NCI-H460 (cell line): ENCODE measurements around the gene DDIT3. TPM values are rescaled to one million over a fixed set of nuclear protein-coding genes. Genes with fewer than 3 reads are reported as not detected.
A peak's percentile ranks its signal among the peaks of the same experiment; 100 is the strongest.
"Not testable (repeated sequence)": the region's sequence is repeated elsewhere in the genome, so short reads cannot be mapped to it uniquely, and the experiment has no call there.

Source experiments
- DNase-seq: peaks from one replicate; pipeline ENCODE4 v3.0.0-alpha.2; 2016; ENCODE audit warnings: low read depth; ENCODE audit errors: extremely low read depth
- polyA plus RNA-seq: library from polyadenylated mRNA; depleted of rRNA; stranded (reverse); fragments of >200 nt; gene quantifications from 2 replicates; pipeline ENCODE4 v1.2.3, GENCODE V29; 2014; cell fraction: nucleus; rRNA removed
- total RNA-seq: library from RNA; depleted of rRNA; stranded (reverse); fragments of >200 nt; shearing (Covaris generic); gene quantifications from 2 replicates; pipeline ENCODE4 v1.2.3, GENCODE V29; 2014; rRNA removed

The DDIT3 gene, protein sequence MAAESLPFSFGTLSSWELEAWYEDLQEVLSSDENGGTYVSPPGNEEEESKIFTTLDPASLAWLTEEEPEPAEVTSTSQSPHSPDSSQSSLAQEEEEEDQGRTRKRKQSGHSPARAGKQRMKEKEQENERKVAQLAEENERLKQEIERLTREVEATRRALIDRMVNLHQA
- 194 and 202 TPM in 2 replicates for total RNA-seq
- 94.1 and 121 TPM in 2 replicates for polyA plus RNA-seq

DNA sequence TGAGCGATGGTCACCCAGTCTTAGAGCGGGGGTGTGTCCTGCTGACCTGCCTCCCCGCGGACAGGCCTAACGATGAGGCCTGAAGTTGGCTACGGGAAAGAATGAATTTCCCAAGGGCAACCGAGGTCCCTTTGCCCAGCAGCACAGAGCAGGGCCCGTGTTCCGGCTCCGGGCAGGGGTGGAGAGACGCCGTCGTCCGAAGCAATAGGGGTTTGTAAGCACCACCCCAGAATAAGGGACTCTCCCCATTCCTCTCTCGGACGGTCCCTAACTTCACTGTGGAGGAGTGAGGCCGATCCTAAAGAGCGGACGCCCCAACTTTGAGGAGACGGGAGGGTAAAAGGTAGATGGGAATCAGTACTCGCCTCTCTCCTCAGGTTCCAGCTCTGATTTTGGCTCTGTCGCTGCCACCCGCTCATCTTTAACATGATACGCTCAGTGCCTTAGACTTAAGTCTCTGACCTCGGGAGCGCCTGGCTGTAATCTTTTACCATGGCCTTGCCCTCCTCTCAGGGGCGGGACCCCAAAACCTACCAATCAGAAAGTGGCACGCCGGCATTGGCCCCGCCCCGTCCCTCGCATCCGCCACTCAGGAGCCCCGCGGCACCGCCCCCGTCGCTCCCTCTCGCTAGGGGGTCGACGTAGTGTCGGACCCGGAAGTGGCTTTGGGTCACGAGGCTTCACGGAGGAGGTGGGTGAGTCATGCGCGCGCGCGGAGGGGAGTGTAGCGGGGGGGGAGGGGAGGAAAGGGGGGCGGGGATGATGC lies at the start of gene DDIT3:
Gene DDIT3, minus strand, starts transcription at position 462 of the 766 bp plus-strand sequence. CDS start 3,108 bp downstream, outside the sequence.
- DNase-seq: peak; percentile 99

DNA sequence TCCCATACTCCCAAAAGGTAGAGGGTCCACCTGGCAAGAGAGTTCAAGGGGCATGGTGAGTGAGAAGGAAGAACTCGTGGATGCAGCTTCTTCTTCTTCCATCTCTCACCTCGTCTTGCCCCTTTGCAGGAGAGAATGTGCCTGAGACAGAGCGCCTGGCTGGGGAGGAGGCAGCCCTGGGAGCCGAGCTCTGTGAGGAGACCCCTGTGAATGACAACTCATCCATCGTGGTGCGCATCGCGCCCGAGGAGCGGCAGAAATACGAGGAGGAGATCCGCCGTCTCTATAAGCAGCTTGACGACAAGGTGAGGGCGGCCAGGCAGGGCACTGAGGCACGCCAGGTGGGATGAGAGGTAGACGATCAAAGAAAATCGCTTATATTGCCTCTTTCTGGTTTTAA lies 49.5 kb upstream of the DDIT3 start:
- no peak for DNase-seq

- DNase-seq: no peak
Measured at GRCh38 chr12:57568838-57569237, 48.5 kb upstream of the DDIT3 start.

GRCh38 chr12:57564178-57564740 lies 43.9 kb upstream of the DDIT3 start:
- DNase-seq: no peak

GRCh38 chr12:57563358-57563757 lies 43.0 kb upstream of the DDIT3 start:
- DNase-seq: no peak

DNA sequence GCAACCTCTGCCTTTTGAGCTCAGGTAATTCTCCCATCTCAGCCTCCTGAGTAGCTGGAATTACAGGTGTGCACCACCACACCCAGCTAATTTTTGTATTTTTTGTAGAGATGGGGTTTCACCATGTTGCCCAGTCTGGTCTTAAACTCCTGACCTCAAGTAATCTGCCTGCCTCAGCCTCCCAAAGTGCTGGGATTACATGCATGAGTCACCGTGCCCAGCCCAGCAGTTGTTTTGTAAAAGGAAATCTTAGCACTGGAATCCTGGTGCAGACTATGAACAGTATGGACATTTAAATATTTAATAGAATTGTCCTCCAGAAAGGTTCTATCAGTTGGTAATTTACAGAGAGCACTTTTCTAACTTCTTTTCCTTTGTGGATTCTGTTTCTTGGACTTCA lies 40.8 kb upstream of the DDIT3 start:
- DNase-seq: not testable (repeated sequence)

DNA sequence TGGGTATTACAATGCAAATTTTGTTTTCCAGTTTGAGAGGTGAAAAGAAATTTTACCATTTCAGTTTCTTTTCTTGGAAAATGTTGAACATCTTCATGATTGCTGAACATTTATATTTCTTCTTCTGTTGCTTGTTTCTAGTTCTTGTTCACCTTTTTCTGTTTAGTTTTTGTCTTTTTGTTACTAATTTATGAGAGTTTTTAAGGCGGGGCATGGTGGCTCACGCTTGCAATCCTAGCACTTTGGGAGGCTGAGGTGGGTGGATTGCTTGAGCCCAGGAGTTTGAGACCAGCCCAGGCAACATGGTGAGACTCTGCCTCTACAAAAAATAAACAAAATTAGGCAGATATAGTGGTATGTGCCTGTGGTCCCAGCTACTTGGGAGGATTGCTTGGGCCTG lies 40.2 kb upstream of the DDIT3 start:
- DNase-seq: no peak

GRCh38 chr12:57558864-57559263 lies 38.5 kb upstream of the DDIT3 start:
- no peak for DNase-seq

DNA sequence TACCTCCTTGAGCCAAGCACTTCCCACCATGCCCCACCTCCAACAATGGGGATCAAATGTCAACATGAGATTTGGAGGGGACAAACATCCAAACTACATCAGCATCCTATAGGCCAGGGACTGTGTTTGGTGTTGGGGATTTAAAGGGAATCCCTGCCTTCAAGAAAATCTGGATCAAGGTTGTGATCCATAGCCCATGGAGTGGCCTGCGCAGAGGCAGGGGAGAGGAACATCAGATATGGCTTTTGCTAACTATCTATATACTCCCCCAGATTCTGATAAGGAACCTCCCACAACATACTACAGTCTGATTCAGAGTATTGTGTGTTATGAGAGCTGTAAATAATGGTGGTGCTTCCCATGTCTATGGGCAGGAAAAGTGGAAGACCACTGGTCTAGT lies 34.6 kb upstream of the DDIT3 start:
- no peak for DNase-seq

DNA sequence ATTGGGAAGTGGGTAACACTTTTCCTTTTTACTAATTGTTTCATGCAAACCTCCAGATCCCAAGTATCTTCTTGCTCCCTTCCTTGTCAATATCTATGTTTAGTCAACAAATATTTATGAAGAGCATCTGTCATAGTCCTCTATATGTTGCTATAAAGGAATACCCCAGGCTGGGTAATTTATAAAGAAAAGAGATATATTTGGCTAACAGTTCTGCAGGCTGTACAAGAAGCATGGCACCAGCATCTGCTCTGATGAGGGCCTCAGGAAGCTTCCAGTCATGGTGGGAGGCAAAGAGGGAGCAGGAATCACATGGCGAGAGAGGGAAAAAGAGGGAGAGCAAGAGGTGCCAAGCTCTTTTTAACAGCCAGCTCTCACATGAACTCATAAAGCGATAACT lies 34.1 kb upstream of the DDIT3 start:
- DNase-seq: no peak

DNA sequence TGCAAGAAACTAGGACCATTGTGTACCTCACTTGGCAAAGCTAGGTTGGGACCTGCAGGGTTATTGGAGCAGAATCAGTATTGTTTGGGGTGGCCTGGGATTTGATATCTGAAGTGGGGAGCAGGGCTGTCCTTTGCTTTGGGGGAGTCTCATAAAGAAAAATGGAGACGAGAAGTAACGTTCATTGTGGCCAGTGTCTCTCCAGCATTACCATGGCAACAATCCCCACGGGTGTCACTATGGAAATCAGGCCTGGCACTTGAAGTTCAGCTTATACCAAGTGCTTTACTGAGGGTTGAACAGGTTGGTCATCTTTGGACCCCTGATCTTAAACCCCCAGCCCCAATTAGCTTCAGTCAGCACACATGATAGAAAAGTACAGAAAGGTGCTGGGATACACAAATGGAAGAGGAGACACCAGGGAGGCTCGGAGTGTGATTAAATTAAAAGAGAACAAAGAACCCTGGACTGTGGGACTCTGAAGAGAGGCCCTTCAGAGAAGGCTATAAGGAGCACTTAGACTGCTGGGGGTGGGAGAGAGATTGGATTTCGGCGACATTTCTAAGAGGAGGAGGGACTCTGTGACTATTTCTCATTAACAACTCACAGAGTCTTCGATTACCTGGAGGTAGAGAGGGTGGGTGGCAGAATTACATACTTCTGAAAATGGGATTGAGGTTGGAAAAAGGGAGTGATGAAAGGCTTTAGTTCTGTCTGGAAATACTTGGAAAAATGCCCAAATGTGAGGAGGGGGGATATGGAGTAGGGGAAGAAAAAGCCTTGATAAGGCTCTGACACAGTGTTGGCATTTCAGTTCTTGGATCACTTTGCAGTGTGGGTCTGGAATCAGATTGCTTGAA lies 33.3 kb upstream of the DDIT3 start:
- no peak for DNase-seq

DNA sequence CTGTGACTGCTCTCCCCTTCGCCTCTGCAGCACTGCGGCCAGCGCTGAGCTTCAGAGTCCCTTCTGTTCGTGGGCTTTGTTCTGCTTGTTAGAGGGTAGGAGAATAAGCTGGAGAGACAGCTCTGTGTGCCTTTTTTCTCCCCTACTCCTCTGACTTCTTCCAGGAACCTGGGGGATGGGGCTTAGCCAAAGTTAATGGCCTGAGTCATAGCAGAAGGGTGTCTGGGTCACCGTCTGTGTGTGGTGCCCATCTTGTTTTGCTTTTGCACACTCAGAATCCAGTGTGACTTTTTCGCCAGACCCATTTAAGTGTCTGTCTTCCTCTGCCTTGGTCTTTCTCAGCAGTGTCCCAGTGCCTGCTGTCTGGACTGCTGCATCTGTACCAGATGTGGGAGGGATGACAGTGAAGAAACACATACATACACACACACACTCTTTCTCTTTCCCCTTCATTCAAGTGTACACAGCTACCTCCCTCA lies 32.6 kb upstream of the DDIT3 start:
- DNase-seq: no peak

DNA sequence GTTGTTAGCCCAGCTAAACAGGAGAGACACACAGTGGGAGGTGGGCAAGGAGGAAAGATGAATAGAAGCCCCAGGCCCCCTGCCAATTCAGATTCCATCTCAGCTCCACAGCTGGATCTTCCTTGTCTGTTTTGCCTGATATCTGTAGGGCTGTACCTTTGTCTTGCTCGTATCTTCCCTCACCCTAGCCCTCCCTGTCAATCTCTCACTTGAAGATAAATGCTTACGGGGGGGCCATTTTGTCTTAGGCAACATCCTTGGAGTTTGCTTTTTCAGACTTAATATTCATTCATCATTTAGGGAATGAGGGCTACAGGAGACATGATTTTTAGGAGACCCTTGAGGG lies 32.0 kb upstream of the DDIT3 start:
- DNase-seq: no peak

DNA sequence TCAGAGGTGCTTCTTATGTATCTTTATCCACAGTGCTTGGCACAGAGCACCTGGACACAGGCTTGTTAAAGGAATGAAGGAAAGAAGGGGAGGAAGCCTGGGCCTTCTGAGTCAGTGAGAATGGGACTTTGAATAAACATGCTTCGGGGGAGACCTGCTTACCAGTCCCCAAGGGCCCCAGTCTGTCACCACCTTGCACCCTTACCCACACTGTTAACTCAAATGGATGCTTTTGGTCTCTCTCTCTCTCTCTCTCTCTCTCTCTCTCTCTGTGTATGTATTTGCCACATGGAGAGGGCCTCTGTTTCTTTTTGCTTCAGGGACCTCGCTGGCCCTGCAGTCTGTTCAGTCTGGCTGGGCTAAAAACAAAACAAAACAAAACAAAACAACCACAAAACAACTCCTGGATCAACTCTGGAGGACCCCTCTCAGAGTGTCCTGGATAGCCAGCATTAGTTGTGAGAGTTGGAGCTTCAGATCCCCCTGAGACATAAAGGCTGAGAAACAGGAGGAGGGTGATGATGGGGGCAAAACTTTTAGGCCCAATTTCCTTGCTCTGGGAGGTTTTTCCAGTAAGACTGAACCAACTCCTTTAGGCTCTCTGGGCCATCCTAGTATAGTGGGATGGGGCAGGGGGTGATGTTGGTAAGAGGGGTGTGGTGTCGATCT lies 31.5 kb upstream of the DDIT3 start:
- DNase-seq: no peak

DNA sequence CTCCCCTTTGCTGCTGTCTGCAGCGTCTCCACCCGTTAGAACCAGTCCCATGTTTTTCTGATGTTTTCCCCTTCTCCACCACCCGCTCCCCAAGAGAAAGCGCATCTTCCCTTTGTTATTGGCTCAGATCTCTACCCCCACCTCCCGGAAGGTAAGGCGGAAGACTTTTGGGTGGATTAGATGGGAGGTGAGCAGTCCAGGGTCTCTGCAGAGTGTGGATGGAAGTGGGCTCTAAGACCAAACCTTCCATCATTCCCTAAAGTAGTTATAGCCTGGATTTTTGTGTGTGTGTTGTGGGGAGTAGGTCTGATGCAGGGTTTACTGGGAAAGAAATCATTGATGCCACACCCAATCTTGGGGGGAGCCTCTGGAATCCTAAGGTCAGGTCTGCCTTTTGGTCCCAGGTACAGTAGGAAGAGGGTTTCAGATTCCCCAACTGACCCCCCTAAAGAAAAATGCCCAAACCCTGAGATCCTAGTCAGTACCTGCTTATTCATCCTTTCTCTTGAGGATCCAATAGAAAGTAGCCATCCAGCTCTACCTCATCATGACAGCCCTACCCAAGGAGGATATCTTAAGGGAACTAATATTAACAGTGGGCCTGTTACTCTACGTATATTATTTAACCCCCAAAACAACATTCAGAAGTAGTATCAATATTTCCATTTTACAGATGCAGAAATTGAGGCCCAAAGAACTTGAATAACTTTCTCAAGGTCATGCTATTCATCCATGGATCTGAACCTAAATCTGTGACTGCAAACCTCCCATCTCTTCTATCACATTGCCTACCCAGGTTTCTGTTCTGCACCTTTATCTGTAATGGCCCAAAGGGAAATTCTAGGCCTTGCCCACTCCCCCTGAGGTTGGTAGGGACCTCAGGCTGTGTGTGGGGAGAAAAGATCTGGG lies 30.6 kb upstream of the DDIT3 start:
- no peak for DNase-seq

DNA sequence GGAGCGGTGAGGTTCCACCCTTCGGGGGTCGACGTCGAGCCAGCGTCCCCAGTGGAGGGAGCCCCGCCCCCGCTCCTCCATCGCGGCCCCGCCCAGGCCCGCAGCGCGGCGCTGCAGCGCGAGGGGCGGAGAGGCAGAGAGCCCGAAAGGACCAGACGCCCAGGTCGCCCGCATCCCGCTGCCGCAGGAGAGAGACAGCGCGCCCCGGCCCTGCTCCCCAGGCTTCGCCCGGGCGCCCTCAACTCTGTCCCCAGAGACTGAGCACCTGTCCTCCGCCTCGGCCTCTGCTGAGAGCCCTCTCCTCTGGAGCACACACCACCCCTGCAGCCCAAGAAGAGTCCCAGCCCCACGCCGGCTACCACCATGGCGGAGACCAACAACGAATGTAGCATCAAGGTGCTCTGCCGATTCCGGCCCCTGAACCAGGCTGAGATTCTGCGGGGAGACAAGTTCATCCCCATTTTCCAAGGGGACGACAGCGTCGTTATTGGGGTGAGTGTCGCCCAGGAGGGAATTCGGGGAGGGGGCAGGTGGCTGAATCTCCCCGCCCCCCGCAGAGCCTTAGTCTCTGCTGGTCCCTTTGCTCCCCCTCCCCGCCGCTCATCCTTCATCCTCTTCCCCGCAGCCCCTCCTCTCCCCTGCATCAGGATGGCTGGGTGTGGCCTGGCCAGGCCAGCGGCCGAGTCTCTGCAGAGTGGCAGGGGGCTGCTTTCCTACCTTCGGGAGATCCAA lies 29.8 kb upstream of the DDIT3 start, which contains the start of gene KIF5A:
Gene KIF5A, plus strand, starts transcription at position 136 of the 732 bp plus-strand sequence. Its CDS starts 228 bp downstream, at position 364.
- DNase-seq: no peak

DNA sequence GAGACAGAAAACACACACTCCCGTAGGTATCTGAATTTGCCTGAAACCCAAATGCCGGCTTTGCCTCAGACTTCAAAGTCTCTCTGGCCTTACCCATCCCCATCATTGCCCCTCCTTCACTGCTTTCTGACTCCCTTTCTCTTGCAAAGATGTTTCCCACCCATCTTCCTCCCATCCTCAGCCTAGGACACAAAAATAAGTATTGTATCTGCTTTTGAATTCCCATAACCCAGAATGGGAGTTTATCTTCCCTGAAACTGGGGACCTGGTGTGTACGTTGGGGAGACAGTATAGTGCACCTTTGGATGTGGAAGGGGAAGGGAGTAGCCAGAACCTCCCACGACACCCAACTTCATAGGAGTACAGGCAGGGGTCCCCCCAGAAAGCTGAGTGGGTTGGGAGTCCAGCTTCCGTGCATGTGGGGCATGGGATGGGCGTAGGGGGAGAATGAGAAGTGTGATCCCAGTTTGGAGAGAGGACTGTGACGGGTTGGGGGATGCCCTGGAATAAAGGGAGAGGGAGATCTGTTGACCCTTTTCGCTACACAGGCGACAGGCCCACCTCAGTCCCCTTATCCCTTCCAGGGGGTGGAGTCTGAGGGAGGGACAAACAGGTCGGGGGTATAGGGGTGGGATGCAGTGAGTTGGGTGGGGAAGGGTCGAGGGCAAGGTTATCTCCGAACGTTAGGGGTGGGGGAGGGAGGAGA lies 29.0 kb upstream of the DDIT3 start:
- no peak for DNase-seq

DNA sequence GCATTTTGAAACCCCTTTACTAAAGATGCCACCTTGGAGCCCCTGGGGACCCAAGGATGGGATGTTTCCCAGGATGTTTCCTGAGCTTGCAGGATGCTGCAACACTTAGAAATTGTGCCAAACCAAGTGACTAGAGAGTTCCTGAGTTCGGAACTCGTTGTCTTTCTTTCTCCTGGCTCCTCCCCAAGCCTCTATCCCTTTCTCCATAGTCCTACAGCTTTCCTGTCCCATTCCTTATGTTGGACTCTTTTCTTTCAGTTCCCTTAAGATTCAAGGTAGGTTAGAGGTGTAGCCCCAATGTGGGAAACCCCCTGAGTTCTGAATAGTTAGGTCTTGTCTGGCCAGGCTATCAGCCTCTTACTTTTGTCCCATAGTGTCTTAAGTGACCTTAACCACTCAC lies 28.2 kb upstream of the DDIT3 start:
- DNase-seq: peak; percentile 32
